Stimulated activated CD8-positive, alpha-beta memory T cell treated with anti-CD3 and anti-CD28 coated beads, Interleukin-15, amount 100 ng/mL, for 48 hours (primary cell): ENCODE measurements around the gene CRYBA2.
A peak's percentile ranks its signal among the peaks of the same experiment; 100 is the strongest.

Experiments
- DNase-seq, 2 donors: peaks; one replicate each; pipeline ENCODE4 v3.0.0-alpha.2; 2020; ENCODE audit warnings: low read depth in 2 of 2

Gene CRYBA2

GRCh38 chr2:218993345-218994315 lies at the start of gene CRYBA2:
Gene CRYBA2, minus strand, starts transcription at chr2:218993422. Its CDS starts 246 bp downstream, at chr2:218993176.
- no peak for DNase-seq

GRCh38 chr2:219042750-219043149 lies 49.5 kb upstream of the CRYBA2 start:
- no peak for DNase-seq

- no peak for DNase-seq
These were observed 48.9 kb upstream of the CRYBA2 start for GRCh38 chr2:219042157-219042556.

GRCh38 chr2:219041252-219041651 lies 48.0 kb upstream of the CRYBA2 start, which contains the start of gene CFAP65:
Gene CFAP65, minus strand, starts transcription at chr2:219041516. Its CDS starts 2,468 bp downstream, at chr2:219039048.
- no peak for DNase-seq

- no peak for DNase-seq
These were observed 45.4 kb upstream of the CRYBA2 start for GRCh38 chr2:219038600-219038999.

- DNase-seq = no peak
These were observed 44.7 kb upstream of the CRYBA2 start for GRCh38 chr2:219037783-219038499.

GRCh38 chr2:219035942-219036341 lies 42.7 kb upstream of the CRYBA2 start:
- DNase-seq = no peak

- no peak for DNase-seq
These were observed 41.6 kb upstream of the CRYBA2 start for GRCh38 chr2:219034823-219035222.

- DNase-seq = no peak
These were observed 39.0 kb upstream of the CRYBA2 start for GRCh38 chr2:219032051-219032745.

- no peak for DNase-seq
These were observed 38.0 kb upstream of the CRYBA2 start for GRCh38 chr2:219031005-219031738.

GRCh38 chr2:219030177-219030940 lies 37.1 kb upstream of the CRYBA2 start:
- no peak for DNase-seq

GRCh38 chr2:219029829-219030165 lies 36.6 kb upstream of the CRYBA2 start:
- DNase-seq = peak; percentile 47 to 49

- DNase-seq = no peak
These were observed 36.0 kb upstream of the CRYBA2 start for GRCh38 chr2:219028996-219029828.

GRCh38 chr2:219028141-219028540 lies 34.9 kb upstream of the CRYBA2 start:
- no peak for DNase-seq

GRCh38 chr2:219027511-219028055 lies 34.4 kb upstream of the CRYBA2 start:
- no peak for DNase-seq

GRCh38 chr2:219026946-219027345 lies 33.7 kb upstream of the CRYBA2 start:
- no peak for DNase-seq

- no peak for DNase-seq
These were observed 32.7 kb upstream of the CRYBA2 start for GRCh38 chr2:219025637-219026585.

GRCh38 chr2:219024059-219024458 lies 30.8 kb upstream of the CRYBA2 start:
- no peak for DNase-seq
